ENCODE results near the gene CCDC71. TPM values are rescaled to one million over a fixed set of nuclear protein-coding genes. Genes with fewer than 3 reads are reported as not detected.

Gene CCDC71
- total RNA-seq, 1 donor from 2014 or later, result 28.7 TPM

GRCh38 chr3:49131576-49131975 is 34.6 kb downstream of the CCDC71 start:
- DNase-seq (ENCODE audit: low read depth), result no peak

- DNase-seq (ENCODE audit: low read depth), result no peak
These were observed 35.1 kb downstream of the CCDC71 start for GRCh38 chr3:49131040-49131439.

GRCh38 chr3:49124991-49125670 is 41.0 kb downstream of the CCDC71 start:
- DNase-seq (ENCODE audit: low read depth), result no peak

GRCh38 chr3:49124203-49124602 is 41.9 kb downstream of the CCDC71 start:
- DNase-seq (ENCODE audit: low read depth), result no peak

- no peak for DNase-seq (ENCODE audit: low read depth)
These were observed 42.4 kb downstream of the CCDC71 start for GRCh38 chr3:49123687-49124086.

- no peak for DNase-seq (ENCODE audit: low read depth)
These were observed 43.1 kb downstream of the CCDC71 start for GRCh38 chr3:49122886-49123545.

- no peak for DNase-seq (ENCODE audit: low read depth)
These were observed 43.7 kb downstream of the CCDC71 start for GRCh38 chr3:49122451-49122850.

- no peak for DNase-seq (ENCODE audit: low read depth)
These were observed 44.1 kb downstream of the CCDC71 start for GRCh38 chr3:49122022-49122421.

GRCh38 chr3:49121132-49121736 is 44.9 kb downstream of the CCDC71 start:
- DNase-seq (ENCODE audit: low read depth), result no peak

- DNase-seq (ENCODE audit: low read depth), result peak; percentile 78
These were observed 45.5 kb downstream of the CCDC71 start, which contains the start of gene USP19 for GRCh38 chr3:49120438-49121131. TSS of gene USP19 (minus strand) at chr3:49120823. CDS start at chr3:49119145, 1,678 bp downstream.

GRCh38 chr3:49120096-49120437 is 46.1 kb downstream of the CCDC71 start:
- no peak for DNase-seq (ENCODE audit: low read depth)

GRCh38 chr3:49119439-49119838 is 46.7 kb downstream of the CCDC71 start:
- no peak for DNase-seq (ENCODE audit: low read depth)

- no peak for DNase-seq (ENCODE audit: low read depth)
These were observed 47.1 kb downstream of the CCDC71 start for GRCh38 chr3:49119036-49119435.

Other genes starting within 250 kb of the CCDC71 start
- gene ARIH2, start 247.5 kb downstream of the CCDC71 start, total RNA-seq, result 63.2 and 79.8 TPM in 2 replicates
- 22.7 and 47.1 TPM in 2 replicates for gene P4HTM, start 176.1 kb downstream of the CCDC71 start, total RNA-seq
- gene WDR6, start 158.9 kb downstream of the CCDC71 start, total RNA-seq, result 69.8 and 134 TPM in 2 replicates
- 54.4 and 64.5 TPM in 2 replicates for gene DALRD3, start 147.8 kb downstream of the CCDC71 start, total RNA-seq
- 50.5 and 66.9 TPM in 2 replicates for gene NDUFAF3, start 144.2 kb downstream of the CCDC71 start, total RNA-seq
- gene IMPDH2, start 136.9 kb downstream of the CCDC71 start, total RNA-seq, result 135 and 218 TPM in 2 replicates
- gene QRICH1, start 72.3 kb downstream of the CCDC71 start, total RNA-seq, result 55.3 and 94.3 TPM in 2 replicates
- gene QARS1, start 61.6 kb downstream of the CCDC71 start, total RNA-seq, result 316 and 381 TPM in 2 replicates
- gene USP19, start 45.5 kb downstream of the CCDC71 start, total RNA-seq, result 39.2 and 68.0 TPM in 2 replicates
- 262 and 645 TPM in 2 replicates for gene LAMB2, start 33.3 kb downstream of the CCDC71 start, total RNA-seq
- 20.1 and 26.6 TPM in 2 replicates for gene KLHDC8B, start 5.3 kb upstream of the CCDC71 start, total RNA-seq
- 1.6 and 3.6 TPM in 2 replicates for gene C3orf62, start 110.9 kb upstream of the CCDC71 start, total RNA-seq
- 6.9 and 38.7 TPM in 2 replicates for gene USP4, start 173.7 kb upstream of the CCDC71 start, total RNA-seq
- 288 and 368 TPM in 2 replicates for gene GPX1, start 192.0 kb upstream of the CCDC71 start, total RNA-seq
- 525 and 698 TPM in 2 replicates for gene RHOA, start 245.6 kb upstream of the CCDC71 start, total RNA-seq
- 14.8 and 32.6 TPM in 2 replicates for gene TCTA, start 246.1 kb upstream of the CCDC71 start, total RNA-seq